A673 (cell line): Measurements from ENCODE around the gene C9orf43. TPM values are rescaled to one million over a fixed set of nuclear protein-coding genes. Genes with fewer than 3 reads are reported as not detected.

Source experiments
- BruUV-seq: library from RNA; stranded (reverse); fragments of 400-500 nt; replicated peaks from 2 replicates; lab custom pipeline; 2021; lab: Mats Ljungman, UMichigan
- CTCF ChIA-PET: fragments of 300-600 bp; sonication (Branson Sonifier 250); formaldehyde crosslinking; loops from one replicate; lab custom pipeline; 2022; ENCODE audit warnings: antibody characterized with exemption; lab: Charles Lee
- POLR2A ChIA-PET: fragments of 300-600 bp; sonication (Branson Sonifier 250); formaldehyde crosslinking; loops from one replicate; lab custom pipeline; 2022; ENCODE audit warnings: antibody characterized with exemption; ENCODE audit not compliant: low non-redundant PET; lab: Charles Lee
- DNase-seq: peaks from one replicate; pipeline ENCODE4 v3.0.0-alpha.2; 2015; ENCODE audit warnings: low spot score
- H3K27ac ChIP-seq: fragments of 200-600 bp; sonication (generic); 2 replicates; pipeline ENCODE4 v1.5.1; 2016; ENCODE audit warnings: mixed run types, low read depth, mild to moderate bottlenecking, mixed read lengths, antibody characterized with exemption, low read length; ENCODE audit not compliant: poor library complexity, severe bottlenecking
- H3K27me3 ChIP-seq: fragments of 200-600 bp; sonication (generic); replicated peaks from 2 replicates; pipeline ENCODE4 v1.6.1; 2017; ENCODE audit warnings: mixed run types, low read depth, mild to moderate bottlenecking, mixed read lengths, antibody characterized with exemption, low read length; ENCODE audit not compliant: insufficient read depth, poor library complexity
- H3K36me3 ChIP-seq: fragments of 200-600 bp; sonication (generic); 2 replicates; pipeline ENCODE4 v1.6.1; 2016; ENCODE audit warnings: mixed run types, mild to moderate bottlenecking, mixed read lengths, antibody characterized with exemption, low read length; ENCODE audit not compliant: insufficient read depth, poor library complexity, severe bottlenecking
- H3K4me1 ChIP-seq: fragments of 200-600 bp; sonication (generic); 2 replicates; pipeline ENCODE4 v1.6.1; 2017; ENCODE audit warnings: mixed run types, mild to moderate bottlenecking, mixed read lengths, antibody characterized with exemption, low read length; ENCODE audit not compliant: insufficient read depth, poor library complexity, severe bottlenecking
- H3K4me3 ChIP-seq: fragments of 200-600 bp; sonication (generic); 2 replicates; pipeline ENCODE4 v1.5.1; 2016; ENCODE audit warnings: low read depth, mixed run types, mild to moderate bottlenecking, mixed read lengths, low read length; ENCODE audit not compliant: poor library complexity, severe bottlenecking
- H3K9me3 ChIP-seq: fragments of 200-600 bp; sonication (generic); 2 replicates; pipeline ENCODE4 v1.6.1; 2016; ENCODE audit warnings: mixed run types, low read depth, mild to moderate bottlenecking, mixed read lengths, antibody characterized with exemption, low read length; ENCODE audit not compliant: poor library complexity, severe bottlenecking
- EZH2 ChIP-seq: fragments of 200-600 bp; sonication (generic); IDR thresholded peaks from 2 replicates; pipeline ENCODE4 v1.6.1; 2017; ENCODE audit warnings: borderline replicate concordance, low read depth, mild to moderate bottlenecking, mixed read lengths, antibody characterized with exemption, low read length; ENCODE audit not compliant: poor library complexity, severe bottlenecking
- intact Hi-C: fragments of 100-400 bp; cut with micrococcal nuclease; formaldehyde crosslinking; loops from one replicate; pipeline ENCODE4 v1.10.0; 2022; ENCODE audit not compliant: unreplicated experiment
- total RNA-seq: library from RNA; stranded (reverse); gene quantifications from 2 replicates; pipeline ENCODE4 v1.2.3, GENCODE V29; 2021
- TF ChIP-seq, protein P1 (sequence below): fragments of 300-800, 200-600 bp; sonication (generic); conservative IDR thresholded peaks from 2 replicates; pipeline ENCODE4 v1.5.1; 2017; ENCODE audit warnings: low read depth, mild to moderate bottlenecking, antibody characterized with exemption, low read length, moderate library complexity, mixed read lengths

Gene C9orf43
- total RNA-seq, 1 experiment from 2014 or later, result 1.5 TPM

GRCh38 chr9:113368982-113369854, 41.3 kb upstream of the C9orf43 start:
- ChIA-PET POLR2A (no interaction called here), CTCF (no interaction called here)
- no TSS peak for BruUV-seq
- no peak overlapping the region for H3K4me3 ChIP-seq
- no peaks in the 10 kb centered on the region for H3K27me3 ChIP-seq
- TF ChIP-seq, protein P1, sequence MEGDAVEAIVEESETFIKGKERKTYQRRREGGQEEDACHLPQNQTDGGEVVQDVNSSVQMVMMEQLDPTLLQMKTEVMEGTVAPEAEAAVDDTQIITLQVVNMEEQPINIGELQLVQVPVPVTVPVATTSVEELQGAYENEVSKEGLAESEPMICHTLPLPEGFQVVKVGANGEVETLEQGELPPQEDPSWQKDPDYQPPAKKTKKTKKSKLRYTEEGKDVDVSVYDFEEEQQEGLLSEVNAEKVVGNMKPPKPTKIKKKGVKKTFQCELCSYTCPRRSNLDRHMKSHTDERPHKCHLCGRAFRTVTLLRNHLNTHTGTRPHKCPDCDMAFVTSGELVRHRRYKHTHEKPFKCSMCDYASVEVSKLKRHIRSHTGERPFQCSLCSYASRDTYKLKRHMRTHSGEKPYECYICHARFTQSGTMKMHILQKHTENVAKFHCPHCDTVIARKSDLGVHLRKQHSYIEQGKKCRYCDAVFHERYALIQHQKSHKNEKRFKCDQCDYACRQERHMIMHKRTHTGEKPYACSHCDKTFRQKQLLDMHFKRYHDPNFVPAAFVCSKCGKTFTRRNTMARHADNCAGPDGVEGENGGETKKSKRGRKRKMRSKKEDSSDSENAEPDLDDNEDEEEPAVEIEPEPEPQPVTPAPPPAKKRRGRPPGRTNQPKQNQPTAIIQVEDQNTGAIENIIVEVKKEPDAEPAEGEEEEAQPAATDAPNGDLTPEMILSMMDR, result no peak
- no peak for DNase-seq
- H3K27ac ChIP-seq, result no peak overlapping the region
- intact Hi-C loops, result no loop called here
- peaks cover 6% of the 10 kb centered on the region for H3K36me3 ChIP-seq
- H3K9me3 ChIP-seq, result no peaks in the 10 kb centered on the region
- no peaks in the 10 kb centered on the region for H3K4me1 ChIP-seq

GRCh38 chr9:113369855-113370140, 40.7 kb upstream of the C9orf43 start:
- Histone ChIP-seq H3K4me3 (no peak overlapping the region), H3K9me3 (no peaks in the 10 kb centered on the region), H3K27me3 (no peaks in the 10 kb centered on the region), H3K27ac (no peak overlapping the region), H3K4me1 (no peaks in the 10 kb centered on the region), H3K36me3 (peaks cover 6% of the 10 kb centered on the region)
- ChIA-PET POLR2A (no interaction called here), CTCF (no interaction called here)
- BruUV-seq, result no TSS peak
- intact Hi-C loops, result no loop called here
- no peak for DNase-seq
- no peak for TF ChIP-seq EZH2
- TF ChIP-seq, protein P1, result no peak

DNA sequence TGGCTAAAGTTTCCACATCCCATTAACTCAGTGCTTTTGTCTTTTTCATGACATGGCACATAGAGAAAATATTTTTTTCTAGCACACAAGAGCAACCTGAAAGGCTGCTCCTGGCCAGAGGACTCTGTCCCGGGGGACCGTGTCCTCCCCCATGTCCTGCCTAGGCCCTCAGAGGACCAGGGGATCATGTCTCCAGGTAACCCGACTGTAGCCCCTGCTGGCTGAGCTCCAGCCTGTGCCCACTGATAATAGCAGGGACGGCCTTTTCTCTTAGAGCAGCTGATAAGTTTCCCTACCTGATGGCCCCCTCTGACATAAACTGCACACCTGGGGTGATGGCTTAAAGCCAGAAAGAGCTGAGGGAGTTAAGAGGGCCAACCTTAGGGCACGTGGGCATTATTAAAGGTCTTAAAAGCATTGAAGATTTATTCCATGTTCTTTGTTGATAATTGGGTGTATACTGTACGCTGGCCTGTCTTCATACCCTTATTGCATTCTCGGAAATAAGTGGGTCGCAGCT, 39.7 kb upstream of the C9orf43 start:
- Histone ChIP-seq H3K4me1 (no peaks in the 10 kb centered on the region), H3K27ac (no peak overlapping the region), H3K27me3 (no peaks in the 10 kb centered on the region), H3K36me3 (peaks cover 6% of the 10 kb centered on the region), H3K9me3 (no peaks in the 10 kb centered on the region), H3K4me3 (no peak overlapping the region)
- no TSS peak for BruUV-seq
- no peak for DNase-seq
- POLR2A ChIA-PET, result no interaction called here
- CTCF ChIA-PET, result no interaction called here
- TF ChIP-seq EZH2, result no peak
- TF ChIP-seq, protein P1, result no peak
- intact Hi-C loops, result no loop called here
